Measurements from ENCODE around the gene PAX2. TPM values are rescaled to one million over a fixed set of nuclear protein-coding genes. Genes with fewer than 3 reads are reported as not detected.

Gene PAX2
- total RNA-seq, 1 experiment from 2014 or later = not detected

DNA sequence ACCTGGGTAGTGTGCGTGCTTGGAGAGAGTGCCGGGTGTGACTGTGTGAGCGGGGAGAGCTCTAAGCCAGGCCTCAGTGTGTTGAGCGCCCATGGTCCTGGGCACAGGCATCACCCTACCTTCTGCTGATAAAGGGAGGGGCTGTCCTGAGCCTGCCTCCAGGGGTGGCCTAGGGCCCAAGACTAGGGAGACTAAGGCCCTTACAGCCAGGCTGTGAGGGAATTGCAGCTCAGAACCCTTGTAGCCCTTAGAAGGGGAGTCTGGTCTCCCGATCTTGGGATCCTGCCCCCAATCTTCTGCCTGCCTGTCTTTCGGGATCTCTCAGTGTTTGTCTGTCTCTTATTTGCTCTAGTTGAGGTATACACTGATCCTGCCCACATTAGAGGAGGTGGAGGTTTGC, 41.2 kb downstream of the PAX2 start:
- Mint-ChIP-seq H3K27ac (no peak overlapping the region), H3K36me3 (ENCODE audit: insufficient read depth in 1 of 3, low read depth in 3 of 3) (no peaks in the 10 kb centered on the region), H3K4me3 (no peak overlapping the region), H3K27me3 (ENCODE audit: low read depth) (peaks cover 64% of the 10 kb centered on the region), H3K9me3 (no peaks in the 10 kb centered on the region), H3K4me1 (peaks cover 21 to 31% of the 10 kb centered on the region in 2 experiments)
- H3K4ac ChIP-seq (ENCODE audit: low read depth, low read length) = no peak overlapping the region
- H3K27me3 ChIP-seq (ENCODE audit: insufficient read depth, low read length) = no peaks in the 10 kb centered on the region
- H3K9me3 ChIP-seq (ENCODE audit: control insufficient read depth, low read depth, low read length) = no peaks in the 10 kb centered on the region
- TF ChIP-seq, protein P1, sequence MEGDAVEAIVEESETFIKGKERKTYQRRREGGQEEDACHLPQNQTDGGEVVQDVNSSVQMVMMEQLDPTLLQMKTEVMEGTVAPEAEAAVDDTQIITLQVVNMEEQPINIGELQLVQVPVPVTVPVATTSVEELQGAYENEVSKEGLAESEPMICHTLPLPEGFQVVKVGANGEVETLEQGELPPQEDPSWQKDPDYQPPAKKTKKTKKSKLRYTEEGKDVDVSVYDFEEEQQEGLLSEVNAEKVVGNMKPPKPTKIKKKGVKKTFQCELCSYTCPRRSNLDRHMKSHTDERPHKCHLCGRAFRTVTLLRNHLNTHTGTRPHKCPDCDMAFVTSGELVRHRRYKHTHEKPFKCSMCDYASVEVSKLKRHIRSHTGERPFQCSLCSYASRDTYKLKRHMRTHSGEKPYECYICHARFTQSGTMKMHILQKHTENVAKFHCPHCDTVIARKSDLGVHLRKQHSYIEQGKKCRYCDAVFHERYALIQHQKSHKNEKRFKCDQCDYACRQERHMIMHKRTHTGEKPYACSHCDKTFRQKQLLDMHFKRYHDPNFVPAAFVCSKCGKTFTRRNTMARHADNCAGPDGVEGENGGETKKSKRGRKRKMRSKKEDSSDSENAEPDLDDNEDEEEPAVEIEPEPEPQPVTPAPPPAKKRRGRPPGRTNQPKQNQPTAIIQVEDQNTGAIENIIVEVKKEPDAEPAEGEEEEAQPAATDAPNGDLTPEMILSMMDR (conservative IDR thresholded peaks at IDR 0.05) = no peak
- H2BK12ac ChIP-seq (ENCODE audit: insufficient read length, low read depth, low read length) = no peak overlapping the region
- H3K23me2 ChIP-seq (ENCODE audit: insufficient read length, low read depth, low read length, poor library complexity, severe bottlenecking) = no peaks in the 10 kb centered on the region
- H2AK5ac ChIP-seq (ENCODE audit: insufficient read length, low read length) = no peak overlapping the region
- H3K23ac ChIP-seq (ENCODE audit: insufficient read length, low read depth, low read length) = no peak overlapping the region
- H3K18ac ChIP-seq (ENCODE audit: insufficient read length, low read depth, low read length) = no peak overlapping the region
- no peaks in the 10 kb centered on the region for H4K20me1 ChIP-seq (ENCODE audit: control insufficient read depth, insufficient read depth, insufficient read length)
- H3K4me1 ChIP-seq (ENCODE audit: insufficient read depth, low read length) = peaks cover 9% of the 10 kb centered on the region; the same call in 1 of the 2 replicates
- H3T11ph ChIP-seq (ENCODE audit: low read length) = no peak overlapping the region
- WGBS (ENCODE audit: extremely low coverage, insufficient read length, low lambda C conversion rate) = no CpG with 5 or more reads among the region's 6 CpGs
- no peak overlapping the region for H3K27ac ChIP-seq (ENCODE audit: insufficient read length, low read depth, low read length)
- H4K91ac ChIP-seq (ENCODE audit: insufficient read length, low read depth, low read length) = no peak overlapping the region
- H4K8ac ChIP-seq (replicated peaks; ENCODE audit: insufficient read length, low read depth, low read length) = no peak overlapping the region
- no peak overlapping the region for H2BK120ac ChIP-seq (ENCODE audit: low read depth, low read length, poor library complexity, severe bottlenecking)
- H3K4me2 ChIP-seq (ENCODE audit: insufficient read depth, insufficient read length, low read length) = no peak overlapping the region
- H3K9ac ChIP-seq (ENCODE audit: extremely low read depth, insufficient read length, low read length) = no peak overlapping the region
- no peak overlapping the region for H4K5ac ChIP-seq (ENCODE audit: insufficient read length, low read depth, low read length)
- H2BK15ac ChIP-seq (ENCODE audit: low read depth, low read length) = no peak overlapping the region
- no peak overlapping the region for H2AFZ ChIP-seq (ENCODE audit: low read length)
- H2BK5ac ChIP-seq (ENCODE audit: insufficient read length, low read length) = no peak overlapping the region
- H2BK20ac ChIP-seq (ENCODE audit: low read depth, low read length, poor library complexity, severe bottlenecking) = no peak overlapping the region
- H3K79me1 ChIP-seq (ENCODE audit: insufficient read depth, low read depth, low read length, poor library complexity, severe bottlenecking) = no peaks in the 10 kb centered on the region
- DNase-seq = no peak
- no peaks in the 10 kb centered on the region for H3K79me2 ChIP-seq (ENCODE audit: insufficient read depth, low read length)
- no peak overlapping the region for H3K14ac ChIP-seq (ENCODE audit: insufficient read depth, low read length)
- no peak overlapping the region for H3K56ac ChIP-seq (ENCODE audit: insufficient read length, low read depth, low read length)
